Fibroblast of gingiva (primary cell): ENCODE results near the gene GNE.
"Not testable (repeated sequence)": the region's sequence is repeated elsewhere in the genome, so short reads cannot be mapped to it uniquely, and the experiment has no call there.

ENCODE experiments used
- DNase-seq: peaks from one replicate; pipeline ENCODE4 v3.0.0-alpha.2; 2011; ENCODE audit warnings: low read depth

Gene GNE

GRCh38 chr9:36258208-36258995, at the start of gene GNE:
TSS of gene GNE (minus strand) at chr9:36258448. CDS start at chr9:36249355, 9,093 bp downstream.
- DNase-seq = peak; percentile 97

GRCh38 chr9:36306471-36307306, 48.4 kb upstream of the GNE start:
- no peak for DNase-seq

- not testable (repeated sequence) for DNase-seq
Observed at GRCh38 chr9:36304366-36304765, 46.1 kb upstream of the GNE start.

GRCh38 chr9:36301227-36301626, 43.0 kb upstream of the GNE start:
- DNase-seq = no peak

GRCh38 chr9:36298566-36298965, 40.3 kb upstream of the GNE start:
- DNase-seq = no peak

GRCh38 chr9:36297798-36298197, 39.5 kb upstream of the GNE start:
- no peak for DNase-seq

GRCh38 chr9:36294996-36295395, 36.7 kb upstream of the GNE start:
- DNase-seq = not testable (repeated sequence)

- no peak for DNase-seq
Observed at GRCh38 chr9:36293918-36294317, 35.7 kb upstream of the GNE start.

GRCh38 chr9:36293171-36293570, 34.9 kb upstream of the GNE start:
- no peak for DNase-seq

- DNase-seq = no peak
Observed at GRCh38 chr9:36292641-36293040, 34.4 kb upstream of the GNE start.

- no peak for DNase-seq
Observed at GRCh38 chr9:36290996-36291395, 32.7 kb upstream of the GNE start.

GRCh38 chr9:36289836-36290435, 31.7 kb upstream of the GNE start:
- DNase-seq = no peak

GRCh38 chr9:36288070-36288469, 29.8 kb upstream of the GNE start:
- DNase-seq = no peak

GRCh38 chr9:36286388-36286787, 28.1 kb upstream of the GNE start:
- DNase-seq = no peak

- DNase-seq = no peak
Observed at GRCh38 chr9:36284226-36284625, 26.0 kb upstream of the GNE start.

GRCh38 chr9:36282275-36282674, 24.0 kb upstream of the GNE start:
- no peak for DNase-seq

- DNase-seq = no peak
Observed at GRCh38 chr9:36280989-36281388, 22.7 kb upstream of the GNE start.

GRCh38 chr9:36278243-36278642, 20.0 kb upstream of the GNE start:
- no peak for DNase-seq

- peak; percentile 52 for DNase-seq
Observed at GRCh38 chr9:36276781-36277181, 18.5 kb upstream of the GNE start.

- no peak for DNase-seq
Observed at GRCh38 chr9:36276254-36276653, 18.0 kb upstream of the GNE start.

- no peak for DNase-seq
Observed at GRCh38 chr9:36275060-36275459, 16.8 kb upstream of the GNE start.

- not testable (repeated sequence) for DNase-seq
Observed at GRCh38 chr9:36273354-36273753, 15.1 kb upstream of the GNE start.

GRCh38 chr9:36268007-36268427, 9.8 kb upstream of the GNE start:
- no peak for DNase-seq
